Heart right ventricle (tissue), 16 donors: ENCODE data around the gene TIRAP. TPM values are rescaled to one million over a fixed set of nuclear protein-coding genes. Genes with fewer than 3 reads are reported as not detected.

ENCODE experiments used
- ATAC-seq, 8 donors: fragments of 200-7000 bp; cut with Tn5 transposase; one replicate each; pipeline ENCODE4 v1.9.1; 2020; ENCODE audit warnings: mild to moderate bottlenecking in 8 of 8, moderate library complexity in 8 of 8, moderate number of reproducible peaks in 1 of 8
- DNase-seq, 2 donors: peaks; one replicate each; pipeline ENCODE4 v3.0.0-alpha.2; 2020
- H3K27ac ChIP-seq, 10 donors: fragments of 200-600 bp; sonication (generic) in 2 of 10; one replicate each; pipeline versions ENCODE4 v1.5.0 to v1.8.0; 2020 to 2022; ENCODE audit warnings: mild to moderate bottlenecking in 3 of 10
- H3K27me3 ChIP-seq, 7 donors: fragments of 200-600 bp; one replicate each; pipeline ENCODE4 v1.8.0; 2021 to 2022; ENCODE audit warnings: mild to moderate bottlenecking in 2 of 7
- H3K36me3 ChIP-seq, 9 donors: fragments of 200-600 bp; sonication (generic) in 1 of 9; one replicate each; pipeline versions ENCODE4 v1.5.0 to v1.8.0; 2020 to 2022; ENCODE audit warnings: mild to moderate bottlenecking in 2 of 9
- H3K4me1 ChIP-seq, 9 donors: fragments of 200-600 bp; sonication (generic) in 1 of 9; one replicate each; pipeline versions ENCODE4 v1.5.0 to v1.8.0; 2020 to 2022; ENCODE audit warnings: mild to moderate bottlenecking in 4 of 9
- H3K4me3 ChIP-seq, 10 donors: fragments of 200-600 bp; sonication (generic) in 2 of 10; one replicate each; pipeline versions ENCODE4 v1.5.0 to v1.8.0; 2020 to 2022; ENCODE audit warnings: mild to moderate bottlenecking in 7 of 10, moderate library complexity in 2 of 10
- H3K9me3 ChIP-seq, 11 donors: fragments of 200-600 bp in 10 of 11; sonication (generic) in 2 of 11; one replicate each; pipeline versions ENCODE4 v1.5.0 to v1.8.0; 2013 to 2022; ENCODE audit warnings: mild to moderate bottlenecking in 2 of 11, control low read depth in 1 of 11, moderate library complexity in 1 of 11
- CTCF ChIP-seq, 9 donors: fragments of 200-600 bp; sonication (generic) in 2 of 9; IDR thresholded peaks; one replicate each; pipeline versions ENCODE4 v1.5.0 to v1.8.0; 2021 to 2022; ENCODE audit warnings: antibody characterized with exemption in 9 of 9, mild to moderate bottlenecking in 5 of 9, moderate library complexity in 1 of 9
- WGBS, 2 donors: extraction: QIAGEN DNeasy Blood & Tissue Kit; methylation state at CpG; one replicate each; pipeline ENCODE4 v1.1.7; 2013; ENCODE audit warnings: inconsistent platforms in 1 of 2; 5-methylcytosine and 5-hydroxymethylcytosine counted together
- intact Hi-C, 10 donors: fragments of 100-400 bp; cut with DNase I; formaldehyde crosslinking; loops; one replicate each; pipeline versions ENCODE4 v1.11.1 to v1.14.2; 2022
- polyA plus RNA-seq, 2 donors: library from polyadenylated mRNA; stranded (reverse); fragments of 200-250 nt; gene quantifications; one replicate each; pipeline ENCODE4 v1.2.3, GENCODE V29; 2013
- total RNA-seq, 10 donors: library from RNA; stranded (reverse); fragmentation: NEBNext Ultra II Directional in 3 of 10; extraction: Animal tissue kit (Norgen Biotek cat#: 25700) in 3 of 10; gene quantifications; one replicate each; pipeline versions ENCODE4 v1.2.1 to v1.2.4, GENCODE V29; 2021 to 2023
- donor health status: Arrhythmogenic right ventricular cardiomyopathy.
- donor health status: ischemic (EF 13 %, LVEDD 7.1; RV severe dilation, severe dysfunction).
- donor health status: healthy with polysubstance abuse.
- donor health status: DM: no; HTN: yes; CAD: no.
- donor health status: DM: no; HTN: no; CAD: no.
- donor health status: ischemic (EF 25% LVEDD 6.9; RV normal size, moderate dysfunction).
- donor health status: ischemic (EF 25% LVEDD 5.7; RV mildly dilated, moderate dysfunction).
- donor health status: healthy.
- donor health status: DM: yes; HTN: yes; CAD: no.
- donor health status: Ischemic cardiomyopathy.
- donor health status: ischemic (EF 35%, LVEDD 5.7; RV mildly dilated, moderate dysfunction).
- donor health status: nonischemic (EF 11% LVEDD 7.7; RV severe dilation, severe dysfunction).
- donor health status: DM: yes; HTN: yes; CAD: no.
- donor health status: PGD.
- donor health status: ischemic (EF 29% LVEDD 5.4; RV normal size, mild dysfunction).
- donor health status: nonischemic (EF 23%, LVEDD 6.1; RV moderate dilation, normal function).

Gene TIRAP
- total and polyA plus RNA-seq, 12 donors, result 3.1 to 10.1 (median 7.8) TPM

- peaks cover 19 to 77% (median 67%) of the 10 kb centered on the region in 9 donors for H3K4me1 ChIP-seq
- peak overlapping the region in 5 of 10 donors; percentile 10 to 70 (median 47) for H3K27ac ChIP-seq
- H3K27me3 ChIP-seq, result no peaks in the 10 kb centered on the region
- intact Hi-C loops, result no loop called here
- no peaks in the 10 kb centered on the region for H3K9me3 ChIP-seq
- DNase-seq (no peak), ATAC-seq (no peak)
- TF ChIP-seq CTCF (IDR thresholded peaks at IDR 0.05), result no peak
- no peak overlapping the region for H3K4me3 ChIP-seq
- peaks cover 0 to 54% (median 0%) of the 10 kb centered on the region in 9 donors for H3K36me3 ChIP-seq
- 62 to 71% methylated on average over 8 of the region's 8 CpGs for WGBS, 2 donors
These were observed 53.2 kb downstream of the TIRAP start for GRCh38 chr11:126336138-126336541.

DNA sequence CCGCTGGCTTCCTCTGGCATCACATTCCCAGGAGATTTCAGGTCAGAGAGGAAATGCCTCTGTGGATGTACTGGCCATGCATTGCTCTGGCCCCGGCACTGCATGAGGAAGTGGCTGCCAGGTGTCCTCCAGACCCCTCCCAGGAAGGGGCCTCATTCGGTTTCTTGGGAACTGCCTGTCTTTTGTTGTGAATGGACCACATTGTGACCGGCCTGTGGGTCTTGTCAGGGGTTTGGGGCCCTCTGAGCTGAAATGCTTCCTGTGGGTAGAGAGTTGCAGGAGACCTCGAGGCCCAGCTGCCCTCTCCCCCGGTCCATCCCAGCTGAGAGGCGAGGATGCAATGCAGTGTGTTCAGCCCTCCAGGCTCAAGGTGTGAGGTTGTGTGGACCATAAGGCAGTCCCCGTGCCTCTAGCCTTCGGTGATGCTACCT is 53.8 kb downstream of the TIRAP start:
- peak overlapping the region in 7 of 10 donors; percentile 10 to 70 (median 34) for H3K27ac ChIP-seq
- ATAC-seq (peak in 3 of 8 donors; percentile 19 to 27 (median 26)), DNase-seq (no peak)
- no peaks in the 10 kb centered on the region for H3K9me3 ChIP-seq
- H3K4me1 ChIP-seq, result peaks cover 19 to 79% (median 72%) of the 10 kb centered on the region in 9 donors
- peaks cover 0 to 54% (median 0%) of the 10 kb centered on the region in 9 donors for H3K36me3 ChIP-seq
- TF ChIP-seq CTCF (IDR thresholded peaks at IDR 0.05), result no peak
- no peak overlapping the region for H3K4me3 ChIP-seq
- intact Hi-C loops, result no loop called here
- 62 to 69% methylated on average over 9 of the region's 9 CpGs for WGBS, 2 donors
- H3K27me3 ChIP-seq, result no peaks in the 10 kb centered on the region

GRCh38 chr11:126337126-126337473 is 54.2 kb downstream of the TIRAP start:
- intact Hi-C loops, result no loop called here
- H3K9me3 ChIP-seq, result no peaks in the 10 kb centered on the region
- peak overlapping the region in 7 of 10 donors; percentile 10 to 70 (median 34) for H3K27ac ChIP-seq
- H3K4me1 ChIP-seq, result peaks cover 19 to 79% (median 69%) of the 10 kb centered on the region in 9 donors
- ATAC-seq (no peak), DNase-seq (no peak)
- no peak overlapping the region for H3K4me3 ChIP-seq
- 76 to 85% methylated on average over 4 of the region's 4 CpGs for WGBS, 2 donors
- no peaks in the 10 kb centered on the region for H3K27me3 ChIP-seq
- peaks cover 0 to 54% (median 0%) of the 10 kb centered on the region in 9 donors for H3K36me3 ChIP-seq
- no peak for TF ChIP-seq CTCF (IDR thresholded peaks at IDR 0.05)

DNA sequence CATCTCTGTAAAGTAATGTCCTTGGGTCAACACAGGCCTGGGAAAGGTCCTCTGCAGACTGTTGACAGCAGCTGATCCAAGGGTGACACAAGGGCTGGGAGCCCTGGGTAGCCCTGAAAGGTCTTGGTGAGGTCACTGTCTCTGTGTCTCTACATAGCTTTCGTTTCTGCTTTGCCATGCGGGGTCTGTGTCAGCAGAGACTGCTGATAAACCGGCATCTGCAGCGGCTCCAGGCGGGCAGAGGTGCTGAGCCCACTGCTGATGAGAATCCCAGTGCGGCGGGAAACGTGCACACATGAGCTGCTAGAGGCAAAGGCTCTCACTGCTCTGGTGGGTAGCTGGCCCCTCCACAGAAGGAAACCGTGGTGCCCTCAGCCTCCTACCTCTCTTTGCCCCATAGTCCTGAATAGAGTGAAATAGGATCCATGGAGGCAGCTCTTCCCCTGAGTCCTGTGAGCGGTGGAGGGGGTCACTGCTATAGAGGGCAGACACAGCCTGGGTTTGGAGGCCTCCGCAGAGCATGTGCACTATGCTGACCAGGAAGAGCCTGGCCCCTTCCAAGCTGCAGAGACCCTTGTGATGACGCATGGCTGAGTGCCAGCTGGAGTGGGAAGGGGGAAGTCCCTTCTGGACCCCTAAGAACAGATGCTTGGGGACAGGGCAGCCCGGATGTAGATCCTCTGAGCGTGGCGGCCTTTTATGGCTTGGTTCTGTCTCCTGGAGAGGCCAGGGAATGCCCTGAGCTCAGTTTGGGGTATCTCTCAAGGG is 54.8 kb downstream of the TIRAP start:
- Histone ChIP-seq H3K4me3 (no peak overlapping the region), H3K27me3 (no peaks in the 10 kb centered on the region), H3K36me3 (peaks cover 0 to 54% (median 0%) of the 10 kb centered on the region in 9 donors), H3K27ac (peak overlapping the region in 5 of 10 donors; percentile 10 to 70 (median 34)), H3K9me3 (no peaks in the 10 kb centered on the region), H3K4me1 (peaks cover 15 to 79% (median 63%) of the 10 kb centered on the region in 9 donors)
- ATAC-seq, result peak in 1 of 8 donors; percentile 9
- WGBS, 2 donors, result 69 to 75% methylated on average over 15 of the region's 15 CpGs
- no peak for TF ChIP-seq CTCF (IDR thresholded peaks at IDR 0.05)
- DNase-seq, result no peak
- intact Hi-C loops, result no loop called here
